HG03571 (cell line): ENCODE results near the gene ACYP2.
"Not testable (repeated sequence)": the region's sequence is repeated elsewhere in the genome, so short reads cannot be mapped to it uniquely, and the experiment has no call there.

Experiments used
- ATAC-seq: cut with Tn5 transposase; IDR thresholded peaks from one replicate; pipeline ENCODE4 v1.9.1; 2021; ENCODE audit not compliant: unreplicated experiment

ACYP2 gene

DNA sequence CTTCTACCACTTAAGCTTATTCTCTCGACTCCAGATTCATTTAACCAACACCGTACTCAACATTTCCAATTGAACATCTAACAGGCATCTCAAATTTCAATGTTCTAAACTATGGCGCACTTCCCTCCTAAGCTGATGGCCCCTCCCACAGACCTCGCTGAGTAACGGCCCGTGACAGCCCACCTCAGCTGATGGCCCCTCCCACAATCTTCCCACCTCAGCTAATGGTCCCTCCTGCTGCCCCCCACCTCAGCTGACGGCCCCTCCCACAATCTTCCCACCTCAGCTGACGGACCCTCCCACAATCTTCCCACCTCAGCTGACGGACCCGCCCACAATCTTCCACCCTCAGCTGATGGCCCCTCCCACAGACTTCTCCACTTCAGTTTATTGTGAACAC is 197.7 kb downstream of the ACYP2 start:
- ATAC-seq, result no peak

DNA sequence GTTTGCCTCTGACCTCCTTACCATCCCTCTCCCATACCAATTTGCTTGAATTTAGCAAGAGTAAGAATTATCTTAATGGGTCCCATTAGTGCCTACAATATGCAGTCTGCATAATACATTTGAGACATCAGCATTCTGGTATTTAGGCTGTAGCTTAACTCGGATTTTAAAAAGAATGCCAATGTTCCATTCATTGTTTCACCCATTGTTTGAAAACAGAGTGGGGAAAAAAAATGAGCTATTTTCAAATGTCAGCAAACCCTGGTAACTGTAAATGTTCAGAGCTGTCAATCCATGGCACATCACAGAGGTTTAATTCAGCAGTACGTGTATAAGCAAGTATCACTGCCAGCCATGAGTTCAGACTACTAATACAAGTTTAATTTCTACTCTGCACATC is 202.6 kb downstream of the ACYP2 start:
- no peak for ATAC-seq

DNA sequence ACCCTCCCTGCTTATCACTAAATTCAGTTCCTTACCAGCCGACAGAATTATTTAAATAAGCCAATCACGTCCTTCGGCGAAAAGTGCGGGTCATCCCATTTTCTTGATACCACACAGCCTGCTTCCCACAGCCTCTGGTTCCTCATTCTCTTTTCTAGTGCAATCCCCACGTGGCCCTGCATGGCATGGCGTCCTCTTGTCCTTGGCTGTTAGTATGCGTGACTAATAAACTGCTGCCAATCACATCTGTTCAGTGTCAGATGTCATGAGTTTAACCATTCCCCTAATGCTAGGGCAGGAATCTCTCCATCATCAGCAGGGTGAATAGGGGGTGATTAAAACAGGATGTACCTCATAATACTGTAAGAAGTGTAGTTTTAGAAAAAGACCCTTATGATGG is 203.4 kb downstream of the ACYP2 start:
- no peak for ATAC-seq

DNA sequence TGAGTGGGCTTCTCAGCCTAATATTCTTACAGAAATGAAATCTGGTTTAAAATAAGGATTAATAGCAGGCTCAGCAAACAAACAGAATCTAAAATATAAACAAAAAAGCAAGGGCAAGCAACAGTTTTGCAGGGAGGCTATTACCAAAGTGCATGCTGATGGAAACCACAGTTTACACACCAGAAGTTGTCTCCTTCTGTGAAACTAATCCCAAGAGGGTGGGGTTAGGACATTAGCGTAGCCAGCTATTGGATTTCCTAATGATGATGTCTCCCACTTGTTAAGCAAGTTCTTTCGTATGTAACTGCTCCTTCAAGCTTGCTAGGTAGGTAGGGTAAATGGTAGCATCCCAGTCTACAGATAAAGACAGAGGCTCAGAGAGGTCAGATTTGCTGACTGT is 205.6 kb downstream of the ACYP2 start:
- no peak for ATAC-seq

DNA sequence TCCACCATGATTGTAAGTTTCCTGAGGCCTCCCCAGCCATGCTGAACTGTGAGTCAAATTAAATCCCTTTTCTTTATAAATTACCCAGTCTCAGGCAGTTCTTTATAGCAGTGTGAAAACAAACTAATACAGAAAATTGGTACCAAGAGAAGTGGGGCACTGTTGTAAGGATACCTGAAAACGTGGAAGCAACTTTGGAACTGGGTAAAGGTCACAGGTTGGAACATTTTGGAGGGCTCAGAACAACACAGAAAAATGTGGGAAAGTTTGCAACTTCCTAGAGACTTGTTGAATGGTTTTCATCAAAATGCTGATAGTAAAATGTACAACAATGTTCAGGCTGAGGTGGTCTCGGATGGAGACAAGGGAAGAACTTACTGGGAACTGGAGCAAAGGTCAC is 209.1 kb downstream of the ACYP2 start:
- not testable (repeated sequence) for ATAC-seq

DNA sequence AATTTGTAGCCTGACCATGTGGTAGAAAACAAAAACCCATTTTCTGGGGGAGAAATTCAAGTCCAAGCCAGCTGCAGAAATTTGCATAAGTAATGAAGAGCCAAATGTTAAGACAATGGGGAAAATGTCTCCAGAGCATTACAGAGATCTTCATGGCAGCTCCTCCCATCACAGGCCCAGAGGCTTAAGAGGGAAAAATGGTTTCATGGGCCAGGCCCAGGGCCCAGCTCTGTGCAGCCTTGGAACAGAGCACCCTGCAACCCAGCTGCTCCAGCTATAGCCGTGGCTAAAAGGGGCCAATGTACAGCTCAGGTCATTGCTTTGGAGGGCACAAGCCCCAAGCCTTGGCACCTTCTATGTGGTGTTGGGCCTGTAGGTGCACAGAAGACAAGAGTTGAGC is 209.7 kb downstream of the ACYP2 start:
- ATAC-seq, result no peak

DNA sequence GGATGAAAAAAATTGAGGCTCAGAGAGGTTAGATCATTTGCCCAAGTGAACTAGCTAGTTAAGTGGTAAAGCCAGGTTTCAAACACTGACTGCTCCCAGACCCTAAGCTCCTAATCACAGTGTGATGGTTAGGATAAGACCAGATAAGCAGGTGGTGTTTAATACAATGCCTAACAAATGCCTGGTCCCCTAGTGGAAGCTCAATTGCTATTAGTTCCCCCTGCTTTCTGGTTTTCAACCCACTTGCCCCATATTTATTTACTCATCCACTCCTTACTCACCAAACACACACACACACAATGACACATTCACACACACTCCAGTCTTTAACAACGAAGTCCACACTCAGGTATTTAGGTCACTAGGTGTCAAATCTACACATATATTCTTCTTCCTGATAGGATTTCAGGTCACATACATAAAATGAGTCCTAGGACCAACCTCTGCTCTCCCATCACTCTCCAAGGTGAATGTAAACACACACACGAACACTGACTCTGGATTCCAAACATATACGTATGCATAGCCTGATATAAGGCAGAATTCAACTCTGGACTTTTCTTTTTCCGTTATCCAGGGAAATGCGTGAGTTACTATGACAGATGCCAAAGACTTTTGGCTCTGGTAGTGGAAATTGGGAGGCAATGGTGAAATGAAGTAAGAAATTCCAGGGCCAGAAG is 214.2 kb downstream of the ACYP2 start:
- no peak for ATAC-seq

DNA sequence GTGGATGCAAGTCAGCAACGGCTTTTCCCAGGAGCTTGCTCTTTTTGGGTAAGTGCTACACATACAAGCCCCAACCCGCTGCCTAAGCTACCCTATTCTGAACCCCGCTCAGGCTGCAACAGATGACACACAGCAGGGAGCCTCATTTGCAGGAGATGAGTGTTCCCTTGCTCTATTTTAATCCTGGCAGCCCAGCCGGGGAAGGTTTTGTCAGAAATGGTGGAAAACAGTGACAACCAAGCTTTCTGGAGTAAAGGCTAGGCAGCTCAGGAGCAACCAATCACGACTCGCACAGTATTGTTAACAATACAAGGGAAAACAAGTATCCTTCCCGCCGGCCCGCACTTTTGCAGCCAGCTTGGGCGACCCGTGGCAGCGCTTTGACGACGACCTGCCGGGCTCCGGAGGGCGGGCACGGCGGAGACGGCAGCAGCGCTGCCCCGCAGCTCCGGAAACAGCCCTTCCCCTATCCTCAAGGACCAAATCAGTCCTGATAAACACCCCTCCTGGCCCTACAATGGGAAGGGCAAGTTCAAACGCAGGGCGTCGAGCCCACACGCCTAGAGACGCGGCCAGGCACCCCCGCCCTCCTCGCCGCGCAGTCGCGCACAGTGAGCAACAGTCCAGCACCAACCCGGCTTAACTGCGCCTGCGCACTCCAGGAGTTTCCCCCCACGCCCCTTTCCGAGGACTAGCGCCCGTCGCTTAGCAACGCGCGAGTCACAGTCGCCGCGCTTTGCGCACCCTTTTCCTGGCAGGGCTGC is 214.9 kb downstream of the ACYP2 start:
- peak; percentile 97 for ATAC-seq

DNA sequence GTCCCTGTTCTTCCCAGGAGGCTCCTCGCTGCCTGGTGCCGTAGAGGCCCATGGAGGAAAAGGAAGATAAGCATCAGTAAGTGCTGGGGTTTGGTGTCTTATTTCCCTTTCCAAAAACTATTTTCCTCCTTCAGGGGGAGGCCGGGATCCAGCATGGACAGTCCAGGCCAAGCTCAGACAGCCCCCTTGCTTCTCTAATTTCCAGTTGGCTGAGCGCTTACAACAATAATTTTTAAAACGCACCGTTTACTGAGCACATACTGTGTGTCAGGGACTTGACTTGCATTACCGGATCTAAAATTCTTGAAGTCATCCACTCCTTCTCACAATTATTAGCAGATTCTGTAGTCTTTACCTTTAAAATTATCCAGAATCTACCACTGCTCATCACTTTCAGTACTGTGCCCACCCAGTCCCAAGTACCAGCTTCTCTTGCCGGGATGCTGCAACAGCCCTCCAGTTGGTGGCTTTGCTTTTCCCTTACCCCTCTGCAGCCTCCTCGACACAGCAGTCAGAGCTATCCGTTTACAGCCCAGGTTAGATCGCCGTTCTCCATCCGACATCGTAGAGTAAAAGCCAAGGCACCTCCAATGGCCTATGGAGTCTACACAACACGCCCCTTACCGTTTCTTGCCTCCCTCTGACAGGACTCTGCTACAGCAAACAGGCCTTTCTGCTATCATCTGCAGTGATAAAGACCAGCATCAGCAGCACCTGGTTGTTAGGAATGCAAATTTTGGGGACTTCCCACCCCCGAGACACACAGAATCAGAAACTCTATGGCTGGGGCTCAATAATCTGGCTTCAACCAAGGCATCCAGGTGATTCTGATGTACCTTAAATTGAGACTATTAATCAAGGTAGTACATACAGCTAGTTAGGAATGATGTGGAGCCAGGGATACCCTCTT is 215.8 kb downstream of the ACYP2 start:
- ATAC-seq, result no peak

DNA sequence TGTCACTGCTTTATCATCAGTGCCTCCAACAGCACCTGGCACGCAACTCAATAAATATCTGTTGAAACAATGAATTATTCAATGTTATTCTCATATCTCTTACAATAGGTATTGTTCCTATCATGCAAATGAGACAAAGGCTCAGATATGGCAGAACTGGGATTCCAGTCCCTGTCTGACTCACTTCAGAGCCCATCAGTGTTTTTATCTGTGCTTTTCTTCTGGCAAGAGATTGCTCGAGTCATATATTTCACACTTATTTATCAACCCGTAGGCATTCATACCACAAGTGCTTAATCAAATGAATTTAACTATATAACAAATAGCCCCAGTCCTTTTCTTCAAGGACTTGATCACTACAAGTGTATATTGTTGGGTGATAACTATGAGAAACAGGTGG is 217.0 kb downstream of the ACYP2 start:
- no peak for ATAC-seq

DNA sequence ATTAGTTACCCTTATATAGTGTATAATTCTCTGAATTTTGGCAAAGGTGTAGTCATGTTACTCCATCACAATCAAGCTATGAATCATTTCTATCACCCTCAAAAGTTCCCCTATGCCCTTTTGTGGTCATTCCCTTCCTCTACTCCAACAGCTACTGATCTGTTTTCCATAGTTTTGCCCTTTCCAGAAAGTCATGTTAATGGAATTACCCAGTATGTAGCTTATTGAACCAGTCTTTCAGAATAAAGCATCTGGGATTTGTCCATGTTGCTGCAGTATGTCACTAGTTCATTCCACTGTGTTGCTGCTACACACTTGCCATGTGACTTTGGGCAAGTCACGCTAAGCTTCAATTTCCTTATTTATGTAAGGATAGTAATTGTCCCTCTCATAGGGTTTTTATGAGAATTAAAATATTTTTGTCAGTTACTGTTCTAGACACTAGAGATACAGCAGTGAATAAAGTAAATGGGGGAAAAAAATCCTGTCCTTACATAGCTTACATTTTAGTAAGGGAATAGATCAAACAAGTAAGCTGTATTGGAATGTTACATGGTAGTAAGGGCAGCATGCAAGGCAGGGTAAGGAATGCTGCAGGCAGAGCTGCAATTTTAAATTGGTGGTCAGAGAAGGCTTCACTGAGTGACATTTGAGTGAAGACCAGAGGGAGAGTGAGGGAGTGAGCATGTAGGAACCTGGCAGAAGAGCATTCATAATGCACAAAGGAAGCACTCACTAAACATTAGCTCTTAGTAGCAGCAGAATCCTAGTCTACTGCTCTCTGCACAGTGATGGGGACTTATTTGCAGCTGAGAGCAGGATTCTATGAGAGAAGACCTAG is 220.9 kb downstream of the ACYP2 start:
- ATAC-seq, result no peak

DNA sequence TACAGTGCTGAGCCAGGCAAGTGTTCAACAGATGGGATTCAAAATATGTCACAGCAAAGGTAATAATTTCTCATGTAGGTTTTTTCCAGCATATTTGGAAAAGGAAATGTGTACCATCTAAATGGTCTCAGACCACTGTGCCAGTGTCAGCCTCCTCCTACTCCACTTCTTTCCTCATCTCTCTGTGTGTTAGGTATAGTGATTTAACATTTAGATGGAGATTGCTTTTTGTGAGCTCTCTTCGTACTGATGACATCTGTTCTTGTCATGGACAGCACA is 221.5 kb downstream of the ACYP2 start:
- no peak for ATAC-seq

DNA sequence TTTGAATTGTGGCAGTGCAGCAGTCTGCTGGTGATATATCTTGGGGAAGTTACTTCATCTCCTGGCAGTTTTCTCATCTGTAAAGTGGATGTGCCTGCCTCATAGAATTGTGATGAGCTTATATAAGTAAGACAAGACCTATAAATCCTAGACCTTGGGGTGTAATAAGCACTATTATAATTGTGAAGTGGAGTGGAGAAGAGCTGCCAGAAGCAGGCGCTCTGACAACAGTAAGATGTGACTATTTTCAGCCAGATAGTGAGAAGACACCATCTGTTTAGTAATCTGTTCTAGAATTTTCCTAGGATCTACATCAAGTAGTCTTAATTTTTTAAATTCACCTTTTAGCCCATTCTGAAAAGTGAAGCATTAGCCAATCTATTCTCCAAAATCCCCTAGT is 226.2 kb downstream of the ACYP2 start:
- ATAC-seq, result no peak

DNA sequence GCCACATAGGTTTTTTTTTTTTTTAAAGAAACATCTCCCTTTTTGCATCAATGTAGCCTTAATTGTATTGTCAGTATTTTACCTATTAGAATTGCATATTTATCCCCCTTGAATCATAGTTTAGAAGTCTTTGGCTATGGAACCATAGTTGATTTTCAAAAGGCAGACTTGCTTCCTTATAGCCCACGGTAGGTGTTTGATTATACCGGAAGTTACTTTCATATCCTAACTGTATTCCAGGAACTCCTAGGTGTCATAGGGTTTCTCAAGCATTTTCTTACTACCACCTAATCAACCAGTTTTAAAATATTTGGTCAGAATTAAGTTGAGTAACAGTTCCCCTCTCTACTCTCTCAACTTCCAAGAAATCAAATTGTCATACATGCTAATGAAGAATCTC is 227.2 kb downstream of the ACYP2 start:
- no peak for ATAC-seq

DNA sequence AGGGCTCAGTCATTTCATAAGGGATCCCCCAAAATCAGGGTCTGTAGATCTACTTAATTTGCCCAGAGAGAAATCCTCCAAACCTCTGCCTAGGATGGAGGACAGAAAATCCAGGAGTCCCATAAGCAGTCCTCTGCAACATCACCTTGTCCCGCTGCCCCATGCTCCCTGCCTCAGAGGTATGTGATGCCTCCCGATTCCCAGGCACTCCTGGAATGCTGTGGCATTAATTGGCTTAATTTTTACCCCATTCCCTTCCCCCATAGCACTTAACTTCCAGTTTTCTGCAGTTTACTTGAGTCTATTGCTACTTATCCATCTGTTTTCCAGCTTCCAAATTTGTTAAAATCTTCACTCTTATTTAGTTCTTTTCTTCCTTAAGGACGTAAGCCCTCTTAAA is 232.2 kb downstream of the ACYP2 start:
- ATAC-seq, result no peak

DNA sequence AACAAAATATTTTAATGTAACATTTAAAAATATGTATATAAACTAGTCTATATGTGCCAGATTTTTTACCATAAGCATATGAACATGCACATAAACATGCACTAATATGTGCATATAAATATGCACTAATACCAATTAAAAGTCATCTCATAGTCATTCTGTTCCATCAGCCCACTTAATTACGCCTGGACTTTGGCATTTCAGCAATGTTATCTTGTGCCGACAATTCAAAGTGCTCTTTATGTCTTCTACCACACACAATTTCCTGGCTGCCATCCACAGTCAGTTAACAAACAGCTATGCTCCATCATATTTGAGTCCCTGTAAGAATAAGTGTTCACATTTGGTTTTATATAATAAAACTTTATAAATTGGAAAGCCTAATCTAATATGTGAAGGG is 233.2 kb downstream of the ACYP2 start:
- ATAC-seq, result no peak

DNA sequence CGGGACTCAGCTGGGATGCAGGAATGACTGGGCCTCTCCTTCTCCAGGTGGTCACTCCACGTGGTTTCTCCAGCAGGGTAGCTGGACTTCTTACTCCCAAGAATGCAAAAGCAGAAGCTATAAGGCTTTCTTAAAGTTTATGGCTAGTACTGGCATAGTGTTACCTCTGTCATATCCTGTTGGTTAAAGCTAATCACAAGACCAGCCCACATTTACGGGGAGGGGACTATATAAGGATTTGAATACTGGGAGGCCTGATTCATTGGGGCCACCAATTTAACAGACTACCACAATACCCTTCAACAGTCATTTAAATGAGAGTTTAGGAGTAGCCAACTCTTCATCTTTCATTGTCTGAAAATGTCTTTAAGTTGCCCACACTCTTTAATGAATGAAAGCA is 235.0 kb downstream of the ACYP2 start:
- ATAC-seq, result no peak

DNA sequence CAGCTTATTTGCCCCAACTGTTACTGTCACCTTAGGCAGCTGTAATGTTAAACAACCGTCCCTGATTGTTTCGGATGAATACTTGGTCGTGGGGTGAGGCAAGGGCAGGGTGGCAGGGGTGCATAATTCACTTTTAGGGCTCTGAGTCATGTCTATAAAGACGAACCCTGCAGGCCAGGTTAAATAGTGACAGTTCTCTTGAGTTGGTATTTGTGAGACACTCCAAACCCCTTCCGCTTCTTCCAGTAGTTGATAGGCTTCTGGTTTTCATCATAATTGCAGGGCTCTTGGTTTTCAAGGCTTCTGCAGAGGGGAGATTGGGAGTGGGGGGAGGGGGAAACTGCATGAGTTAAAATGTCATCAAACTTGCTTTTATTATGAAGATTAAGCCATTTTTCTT is 237.8 kb downstream of the ACYP2 start:
- ATAC-seq, result no peak
